Anterior cingulate cortex (tissue), 58 donors: ENCODE results near the gene UBALD2.
A peak's percentile ranks its signal among the peaks of the same experiment; 100 is the strongest.
"Not testable (repeated sequence)": the region's sequence is repeated elsewhere in the genome, so short reads cannot be mapped to it uniquely, and the experiment has no call there.

Source experiments
- DNase-seq, 58 donors: peaks; one replicate each; lab custom pipeline; 2025; lab: John Stamatoyannopoulos, UW

UBALD2 gene

DNA sequence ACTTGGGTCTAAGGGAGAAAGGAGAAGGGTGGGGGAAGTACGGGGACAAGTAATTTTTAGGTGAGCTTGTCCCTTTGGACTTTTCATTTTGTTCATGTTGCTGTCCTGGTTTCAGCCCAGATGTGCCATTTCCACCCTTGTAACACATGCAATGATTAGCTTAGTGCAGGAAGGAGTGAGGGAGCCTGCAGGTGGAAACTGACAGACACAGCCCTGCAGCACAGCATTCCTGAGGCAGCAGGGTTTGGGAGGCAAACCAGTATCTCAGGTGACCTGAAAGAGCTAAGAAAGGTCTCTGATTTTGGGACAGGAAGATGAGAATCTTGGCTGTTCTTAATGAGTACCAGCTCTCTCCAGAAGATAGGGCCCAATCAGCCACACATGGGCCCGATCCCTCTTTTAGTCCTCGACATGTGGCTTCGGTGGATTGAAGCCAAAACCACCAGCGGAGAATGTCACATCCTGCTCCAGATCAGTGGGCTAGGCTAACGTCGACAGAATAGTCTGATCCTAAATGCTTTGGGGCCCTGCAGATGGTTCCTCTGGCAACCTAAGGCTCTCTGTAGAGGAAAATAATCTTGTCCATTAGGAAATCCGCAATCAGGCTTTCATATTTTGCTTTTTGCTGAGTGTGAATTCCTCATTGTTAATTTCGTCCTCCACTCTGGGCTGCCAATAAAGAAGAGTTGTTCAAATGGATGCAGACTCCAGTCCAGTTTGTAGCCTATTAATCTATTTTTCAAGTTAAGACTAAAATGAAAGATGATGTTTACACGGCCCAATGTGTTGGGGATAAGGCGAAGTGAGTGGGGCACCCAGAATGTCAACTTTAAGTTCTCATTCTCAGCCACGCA lies 21.1 kb upstream of the UBALD2 start:
- no peak for DNase-seq

DNA sequence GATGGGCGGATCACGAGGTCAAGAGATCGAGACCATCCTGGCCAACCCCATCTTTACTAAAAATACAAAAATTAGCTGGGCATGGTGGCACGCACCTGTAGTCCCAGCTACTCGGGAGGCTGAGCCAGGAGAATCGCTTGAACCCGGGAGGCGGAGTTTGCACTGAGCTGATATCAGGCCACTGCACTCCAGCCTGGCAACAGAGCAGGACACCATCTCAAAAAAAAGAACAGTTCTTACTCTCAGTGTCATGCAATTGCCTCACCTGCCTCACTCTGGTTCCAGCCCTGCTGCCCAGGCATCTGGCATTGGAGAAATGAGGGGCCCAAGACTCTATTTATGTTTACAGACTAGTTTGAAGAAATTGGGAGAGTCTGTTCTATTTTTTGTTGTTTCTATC lies 20.4 kb upstream of the UBALD2 start:
- DNase-seq: not testable (repeated sequence)

DNA sequence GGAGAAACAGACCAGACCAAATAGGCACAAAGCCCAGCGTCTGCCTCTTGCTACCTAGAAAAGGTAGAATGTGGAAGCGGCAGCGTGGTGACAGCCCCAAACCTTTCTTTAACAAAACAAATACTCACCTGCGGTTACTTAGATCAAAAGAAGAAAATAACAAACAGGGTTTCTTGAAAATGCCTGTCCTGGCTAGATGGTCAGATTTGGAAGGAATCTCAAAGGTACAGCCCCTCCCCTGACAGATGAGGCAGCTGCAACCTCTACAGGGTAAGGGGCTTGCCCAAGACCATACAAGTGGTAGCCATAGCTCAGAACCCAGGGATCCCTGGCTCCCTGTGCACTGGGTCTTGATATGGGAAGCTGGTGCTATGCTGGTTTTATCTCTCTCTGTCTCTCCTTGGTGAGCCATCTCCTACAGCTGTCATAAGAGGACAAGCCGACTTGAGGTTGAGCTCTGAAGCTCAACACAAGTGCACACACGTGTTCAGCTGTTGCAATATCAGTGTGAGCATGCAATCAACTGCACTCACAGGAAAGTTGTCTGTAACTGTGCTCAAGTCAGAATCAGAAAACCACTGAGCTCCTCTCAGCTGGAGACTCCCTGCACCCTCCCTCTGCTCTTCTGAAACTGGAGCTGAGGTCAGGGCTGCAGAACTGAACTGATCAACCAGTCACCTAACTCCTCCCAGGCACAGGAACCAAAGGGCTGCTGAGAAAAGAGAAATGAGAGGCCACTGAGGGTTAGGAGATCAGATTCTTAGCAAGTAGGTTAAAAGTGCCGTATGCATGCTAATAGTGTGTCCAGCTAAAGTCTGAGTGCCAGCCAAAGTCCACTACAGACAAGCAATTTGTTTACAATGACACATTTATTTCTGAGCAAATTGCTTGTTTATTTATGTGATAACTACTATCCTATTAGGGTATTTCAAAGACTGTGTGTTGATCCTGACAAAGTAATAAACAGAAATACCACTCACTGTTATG lies 18.8 kb upstream of the UBALD2 start:
- no peak for DNase-seq

DNA sequence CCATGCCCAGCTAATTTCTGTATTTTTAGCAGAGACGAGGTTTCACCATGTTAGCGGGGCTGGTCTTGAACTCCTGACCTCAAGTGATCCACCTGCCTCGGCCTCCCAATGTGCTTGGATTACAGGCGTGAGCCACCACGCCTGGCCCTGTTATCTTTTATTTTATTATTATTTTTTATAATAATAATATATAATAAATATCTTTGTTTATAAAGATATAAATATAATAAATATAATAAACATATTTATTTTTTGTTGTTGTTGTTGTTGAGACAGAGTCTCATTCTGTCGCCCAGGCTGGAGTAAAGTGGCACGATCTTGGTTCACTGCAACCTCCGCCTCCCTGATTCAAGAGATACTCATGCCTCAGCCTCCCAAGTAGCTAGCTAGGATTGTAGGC lies 17.8 kb upstream of the UBALD2 start:
- DNase-seq: no peak

DNA sequence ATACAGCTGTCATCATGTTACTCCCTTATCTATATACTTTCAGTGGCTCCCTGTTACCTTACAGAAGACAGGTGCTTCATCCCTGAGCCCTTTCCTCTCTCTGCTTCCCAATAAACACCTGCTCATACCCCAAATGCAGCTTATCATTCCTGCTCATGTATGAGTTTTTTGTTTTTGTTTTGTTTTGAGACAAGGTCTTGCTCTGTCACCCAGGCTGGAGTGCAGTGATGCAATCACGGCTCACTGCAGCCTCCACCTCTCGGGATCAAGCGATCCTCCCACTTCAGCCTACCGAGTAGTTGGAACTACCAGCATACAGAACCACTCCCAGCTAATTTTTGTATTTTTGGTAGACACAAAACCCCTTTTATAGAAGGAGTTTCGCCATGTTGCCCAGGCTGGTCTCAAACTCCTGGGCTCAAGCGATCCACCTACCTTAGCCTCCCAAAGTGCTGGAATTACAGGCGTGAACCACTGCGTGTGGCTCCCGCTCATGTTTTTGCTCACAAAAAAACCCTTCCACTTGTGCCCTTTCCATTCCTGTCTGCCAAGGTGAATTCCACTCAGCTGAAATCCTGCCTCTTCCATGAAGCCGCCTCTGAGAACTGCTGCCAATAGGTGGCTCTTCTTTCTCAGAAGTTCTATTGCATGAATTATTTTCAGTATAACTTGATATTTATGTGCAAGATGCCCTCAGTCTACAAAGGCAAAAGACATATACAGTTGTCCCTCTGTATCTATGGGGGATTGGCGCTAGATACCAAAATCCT lies 16.9 kb upstream of the UBALD2 start:
- no peak for DNase-seq

DNA sequence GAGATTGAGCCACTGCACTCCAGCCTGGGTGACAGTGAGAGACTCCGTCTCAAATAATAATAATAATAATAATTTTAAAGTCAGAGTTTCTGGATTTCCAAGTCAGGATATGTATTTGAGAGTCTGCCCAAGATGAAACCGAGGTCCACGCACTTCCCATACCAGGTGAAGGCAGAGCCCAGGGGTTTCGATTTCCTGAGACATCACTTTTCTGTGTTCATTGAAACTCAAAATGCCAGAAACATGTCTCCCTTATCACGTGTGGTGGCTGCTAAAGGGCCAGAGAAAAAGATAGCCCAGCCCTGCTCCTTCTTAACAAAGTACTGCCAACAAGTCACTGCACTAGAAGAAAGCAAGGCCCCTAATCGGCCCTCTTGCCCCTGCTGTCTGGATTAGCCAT lies 15.0 kb upstream of the UBALD2 start:
- no peak for DNase-seq

DNA sequence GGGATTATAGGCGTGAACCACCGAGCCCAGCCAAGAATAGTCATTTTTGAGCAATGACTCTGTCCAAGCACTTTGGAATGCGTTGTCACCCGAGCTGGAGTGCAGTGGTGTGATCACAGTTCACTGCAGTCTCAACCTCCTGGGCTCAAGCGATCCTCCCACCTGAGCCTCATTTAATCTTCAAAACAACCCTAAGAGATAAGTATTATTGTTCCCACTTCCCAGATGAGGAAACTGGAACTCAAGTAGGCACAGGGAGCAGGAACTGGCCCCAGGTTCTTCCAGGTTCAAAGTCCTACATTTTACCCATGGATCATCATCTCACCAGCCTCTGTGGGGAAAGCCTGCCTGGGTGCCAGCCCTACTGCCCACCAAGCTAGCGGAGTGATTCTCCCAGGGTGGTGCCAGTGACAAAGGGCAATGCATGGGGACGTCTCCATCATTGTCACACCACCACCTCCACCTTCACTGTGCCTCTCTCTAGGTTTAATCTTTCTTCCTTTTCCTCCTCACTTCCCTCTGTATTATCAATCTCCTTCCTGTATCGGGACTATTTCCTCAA lies 13.6 kb upstream of the UBALD2 start:
- DNase-seq: no peak

DNA sequence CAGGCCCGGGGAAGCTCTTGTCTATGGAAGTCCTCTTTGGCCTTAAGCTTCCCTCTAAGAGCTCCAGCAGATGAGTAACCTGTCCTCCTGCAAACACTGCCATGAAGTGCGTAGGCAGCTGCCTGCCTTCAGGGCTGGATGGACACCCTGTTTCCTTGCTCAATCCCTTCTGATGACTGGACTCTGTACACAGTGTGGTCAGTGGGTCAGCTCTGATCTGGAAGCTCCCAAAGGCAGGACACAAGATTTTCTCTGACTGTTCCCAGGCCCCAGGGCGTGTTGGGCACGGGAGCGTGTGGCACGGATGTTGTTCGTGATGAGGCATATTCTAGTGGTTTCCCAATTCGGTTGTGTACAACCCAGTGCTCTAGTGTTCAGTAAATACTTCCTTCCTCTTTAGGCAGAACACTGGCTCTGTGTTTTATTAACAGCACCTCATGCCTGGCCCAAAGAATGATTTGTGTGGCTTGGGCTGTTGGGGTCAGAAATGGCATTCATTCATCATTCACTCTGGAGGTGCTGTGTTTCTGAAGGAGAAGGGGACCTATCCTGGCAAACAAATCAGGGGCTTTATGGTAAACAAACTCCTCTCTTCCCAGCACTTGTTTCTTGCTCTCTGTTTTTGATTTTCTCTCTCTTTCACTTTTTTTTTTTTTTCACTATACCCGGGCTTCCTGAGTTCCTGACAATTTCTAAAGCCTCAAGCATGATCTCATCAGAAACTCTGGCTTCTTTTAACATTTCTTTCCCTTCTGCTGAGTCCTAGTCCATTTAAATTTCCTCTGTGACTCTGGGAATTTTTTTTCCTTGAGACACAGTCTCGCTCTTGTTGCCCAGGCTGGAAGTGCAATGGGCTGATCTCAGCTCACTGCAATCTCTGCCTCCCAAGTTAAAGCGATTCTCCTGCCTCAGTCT lies 12.9 kb upstream of the UBALD2 start:
- DNase-seq: peak in 1 of 58 donors; percentile 36

DNA sequence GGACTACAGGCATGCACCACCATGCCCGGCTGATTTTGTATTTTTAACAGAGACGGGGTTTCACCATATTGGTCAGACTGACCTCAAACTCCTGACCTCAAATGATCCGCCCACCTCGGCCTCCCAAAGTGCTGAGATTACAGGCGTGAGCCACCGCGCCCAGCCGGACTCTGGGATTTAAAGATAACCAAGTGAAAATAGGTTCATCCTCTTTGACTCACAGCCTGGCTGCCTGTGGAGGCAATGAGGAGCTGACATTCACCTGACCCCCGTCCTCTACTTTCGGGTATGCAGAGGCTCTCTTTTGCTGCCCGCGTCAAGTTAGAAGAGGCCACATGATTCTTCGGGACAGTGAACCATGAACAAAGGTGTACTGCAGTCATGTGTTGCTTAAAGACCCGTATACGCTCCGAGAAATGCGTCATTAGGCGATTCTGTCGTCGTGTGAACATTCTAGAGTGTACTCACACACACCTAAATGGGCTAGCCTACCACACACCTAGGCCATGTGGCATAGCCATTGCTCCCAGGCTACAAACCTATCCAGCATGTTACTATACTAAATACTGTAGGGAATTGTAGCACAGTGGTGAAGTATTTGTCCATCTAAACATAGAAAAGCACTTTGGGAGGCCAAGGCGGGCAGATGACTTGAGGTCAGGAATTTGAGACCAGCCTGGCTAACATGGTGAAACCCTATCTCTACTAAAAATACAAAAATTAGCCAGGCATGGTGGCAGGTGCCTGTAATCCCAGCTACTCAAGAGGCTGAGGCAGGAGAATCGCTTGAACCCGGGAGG lies 12.0 kb upstream of the UBALD2 start:
- not testable (repeated sequence) for DNase-seq

DNA sequence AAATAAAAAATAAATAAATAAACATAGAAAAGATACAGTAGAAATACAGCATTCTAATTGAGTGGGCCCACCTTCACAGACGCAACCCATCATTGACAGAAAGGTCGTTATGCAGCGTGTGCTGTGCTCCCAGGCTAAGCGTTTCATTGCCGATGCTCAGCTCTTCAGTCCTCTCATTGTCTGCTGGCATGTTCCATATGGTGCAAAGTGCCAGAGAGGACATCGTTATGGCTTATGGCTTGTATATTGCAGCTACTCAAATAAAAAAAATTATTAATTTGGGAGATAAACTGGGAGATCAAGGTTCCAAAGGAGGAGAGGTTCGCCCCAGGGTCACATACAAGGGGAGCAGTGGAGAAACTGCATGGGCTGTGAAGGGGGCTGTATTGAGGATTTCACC lies 11.3 kb upstream of the UBALD2 start:
- DNase-seq: no peak

DNA sequence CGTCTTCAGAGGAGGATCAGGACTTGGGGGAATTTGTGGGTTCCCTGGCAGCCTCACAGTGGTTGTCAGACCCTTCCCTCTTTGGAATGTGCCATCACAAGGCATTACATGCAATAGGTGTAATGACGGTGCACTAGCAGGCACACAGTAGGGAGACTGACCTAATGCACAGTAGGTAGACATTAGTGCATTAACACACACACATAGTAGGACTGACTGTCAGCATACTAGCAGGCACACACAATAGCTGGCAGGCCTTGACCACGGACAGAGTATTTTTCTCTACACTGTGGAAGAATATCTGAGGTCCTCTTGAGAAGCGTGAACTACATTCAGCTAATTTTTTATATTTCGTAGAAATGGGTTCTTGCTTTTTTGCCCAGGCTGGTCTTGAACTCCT lies 10.9 kb upstream of the UBALD2 start:
- DNase-seq: no peak

DNA sequence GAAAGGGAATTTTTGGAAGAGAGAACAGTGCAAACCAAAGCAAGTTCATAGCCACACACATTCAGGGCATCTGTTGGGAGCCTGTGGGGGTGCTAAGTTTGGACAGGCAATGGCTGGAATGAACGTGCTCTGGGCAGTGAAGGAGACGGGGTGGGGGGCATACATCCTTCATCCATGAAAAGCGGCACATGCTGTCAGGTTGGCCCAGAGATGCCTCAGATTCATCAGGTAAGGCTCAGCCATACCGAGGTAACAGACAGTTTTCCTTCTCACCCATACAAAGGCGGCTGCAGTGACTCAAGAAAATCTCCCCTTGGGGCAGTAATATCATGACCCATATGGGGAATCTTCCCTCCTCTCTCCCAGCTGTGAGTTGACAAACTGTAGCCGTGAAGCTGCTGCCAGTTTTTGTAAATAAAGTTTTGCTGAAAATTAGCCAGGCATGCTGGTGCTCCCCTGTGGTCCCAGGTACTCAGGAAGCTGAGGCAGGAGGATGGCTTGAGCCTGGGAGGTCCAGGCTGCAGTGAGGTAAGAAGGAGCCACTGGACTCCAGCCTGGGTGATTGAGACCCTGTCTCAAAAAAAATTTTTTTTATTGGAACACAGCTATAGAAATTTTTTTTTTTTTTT lies 9.2 kb upstream of the UBALD2 start:
- DNase-seq: no peak

DNA sequence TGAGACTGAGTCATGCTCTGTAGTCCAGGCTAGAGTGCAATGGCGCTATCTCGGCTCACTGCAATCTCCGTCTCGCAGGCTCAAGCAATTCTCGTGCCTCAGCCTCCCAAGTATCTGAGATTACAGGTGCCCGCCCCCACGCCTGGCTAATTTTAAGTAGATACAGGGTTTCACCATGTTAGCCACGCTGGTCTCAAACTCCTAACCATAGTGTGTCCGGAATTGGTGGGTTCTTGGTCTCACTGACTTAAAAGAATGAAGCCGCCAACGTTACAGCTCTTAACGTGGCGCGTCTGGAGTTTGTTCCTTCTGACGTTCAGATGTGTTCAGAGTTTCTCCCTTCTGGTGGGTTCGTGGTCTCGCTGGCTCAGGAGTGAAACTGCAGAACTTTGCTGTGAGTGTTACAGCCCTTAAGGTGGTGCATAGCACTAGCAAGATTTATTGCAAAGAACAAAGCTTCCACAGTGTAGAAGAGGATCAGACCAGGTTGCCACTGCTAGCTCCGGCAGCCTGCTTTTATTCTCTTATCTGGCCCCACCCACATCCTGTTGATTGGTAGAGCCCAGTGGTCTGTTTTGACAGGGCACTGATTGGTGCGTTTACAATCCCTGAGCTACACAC lies 8.6 kb upstream of the UBALD2 start:
- DNase-seq: not testable (repeated sequence)

DNA sequence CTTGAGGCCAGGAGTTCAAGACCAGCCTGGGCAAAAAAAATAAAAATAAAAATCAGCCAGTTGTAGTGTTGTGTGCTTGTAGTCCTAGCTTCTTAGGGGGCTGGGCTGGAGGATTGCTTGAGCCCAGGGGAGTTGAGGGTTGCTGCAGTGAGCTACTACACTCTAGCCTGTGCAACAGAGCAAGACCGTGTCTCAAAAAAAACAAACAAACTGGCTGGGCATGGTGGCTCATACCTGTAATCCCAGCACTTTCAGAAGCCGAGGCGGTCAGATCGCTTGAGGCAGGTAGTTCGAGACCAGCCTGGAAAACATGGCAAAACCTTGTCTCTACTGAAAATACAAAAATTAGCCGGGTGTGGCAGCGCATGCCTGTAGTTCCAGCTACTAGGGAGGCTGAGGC lies 4.9 kb upstream of the UBALD2 start:
- DNase-seq: no peak

DNA sequence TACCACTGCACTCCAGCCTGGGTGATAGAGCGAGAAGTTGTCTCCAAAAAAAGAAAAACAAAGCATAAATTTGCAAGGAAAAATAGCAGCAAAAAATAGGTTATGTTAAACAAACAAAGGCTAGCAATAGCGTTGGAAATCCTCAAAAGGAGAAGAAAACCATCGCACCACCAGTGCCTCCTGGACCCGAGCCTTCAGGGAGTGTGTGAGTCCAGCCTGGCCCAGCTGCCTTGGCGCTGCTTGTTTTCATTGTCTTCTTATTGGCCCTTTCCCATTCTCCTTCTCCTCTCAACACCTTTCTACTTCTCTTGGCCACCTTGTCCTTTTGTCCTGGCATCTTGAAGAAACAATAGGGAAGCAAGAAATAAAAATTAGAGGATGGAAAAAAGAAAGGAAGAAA lies 4.5 kb upstream of the UBALD2 start:
- DNase-seq: no peak

DNA sequence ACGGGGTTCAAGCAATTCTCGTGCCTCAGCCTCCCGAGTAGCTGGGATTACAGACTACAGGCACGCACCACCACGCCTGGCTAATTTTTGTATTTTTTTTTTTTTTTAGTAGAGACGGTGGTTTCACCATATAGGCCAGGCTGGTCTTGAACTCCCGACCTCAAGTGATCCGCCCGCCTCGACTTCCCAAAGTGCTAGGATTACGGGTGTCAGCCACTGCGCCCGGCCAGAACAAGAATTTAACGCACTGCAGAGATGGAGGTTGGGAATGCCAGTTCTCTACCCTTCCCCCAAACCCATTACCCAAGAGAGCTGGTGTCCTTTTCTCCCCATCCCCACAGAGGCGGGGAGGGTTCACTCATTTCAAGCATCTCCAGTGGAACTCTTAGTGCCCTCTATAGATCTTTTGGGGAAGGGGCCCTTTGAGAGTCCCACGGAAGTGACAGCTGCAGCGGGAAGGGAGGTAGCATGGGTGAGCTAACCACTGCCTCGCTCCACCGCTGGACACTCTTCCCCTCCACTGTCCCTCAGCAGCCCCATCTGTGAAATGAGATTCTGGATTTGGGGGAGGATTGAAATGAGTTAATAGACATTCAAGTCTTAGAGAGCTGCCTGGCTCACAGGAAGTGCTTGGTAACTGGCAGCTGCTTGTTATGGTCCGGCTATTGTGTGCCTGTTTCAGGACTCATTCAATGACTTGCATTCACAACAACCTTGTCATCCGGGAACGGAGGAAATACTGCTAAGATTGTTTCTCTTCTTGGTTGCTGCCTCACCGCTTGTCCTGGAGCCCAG lies 3.5 kb upstream of the UBALD2 start:
- peak in 6 of 58 donors; percentile 12 to 59 (median 34) for DNase-seq
